AG10803 (cell line): Measurements from ENCODE around the gene TPST1.

Experiments used
- DNase-seq: peaks from one replicate; pipeline ENCODE4 v3.0.0; 2010; ENCODE audit warnings: low read depth
- H3K4me3 ChIP-seq: 2 replicates; pipeline ENCODE4 v1.5.1; 2011; ENCODE audit warnings: mild to moderate bottlenecking, low read length, control low read depth
- CTCF ChIP-seq: conservative IDR thresholded peaks from 2 replicates; pipeline ENCODE4 v1.5.1; 2011; ENCODE audit warnings: mild to moderate bottlenecking, low read length, control low read depth, inconsistent platforms

TPST1 gene

GRCh38 chr7:66206119-66206933 is 1.2 kb downstream of the TPST1 start:
- peak overlapping the region; percentile 95 for H3K4me3 ChIP-seq
- peak; percentile 39 for DNase-seq
- no peak for TF ChIP-seq CTCF

GRCh38 chr7:66206934-66207240 is 1.8 kb downstream of the TPST1 start:
- H3K4me3 ChIP-seq: peak overlapping the region; percentile 95
- TF ChIP-seq CTCF: no peak
- no peak for DNase-seq

GRCh38 chr7:66207540-66207939 is 2.4 kb downstream of the TPST1 start:
- no peak for DNase-seq
- no peak for TF ChIP-seq CTCF
- peak overlapping the region; percentile 95 for H3K4me3 ChIP-seq

GRCh38 chr7:66211429-66211828 is 6.3 kb downstream of the TPST1 start:
- peak; percentile 53 for DNase-seq
- TF ChIP-seq CTCF: no peak
- no peak overlapping the region for H3K4me3 ChIP-seq

GRCh38 chr7:66213637-66214036 is 8.5 kb downstream of the TPST1 start:
- TF ChIP-seq CTCF: no peak
- H3K4me3 ChIP-seq: no peak overlapping the region
- DNase-seq: peak; percentile 46

GRCh38 chr7:66216687-66217086 is 11.6 kb downstream of the TPST1 start:
- TF ChIP-seq CTCF: no peak

GRCh38 chr7:66219805-66220204 is 14.7 kb downstream of the TPST1 start:
- TF ChIP-seq CTCF: no peak
- H3K4me3 ChIP-seq: no peak overlapping the region
- DNase-seq: no peak

More at GRCh38 chr7:66216687-66217086, 11.6 kb downstream of the TPST1 start:
- DNase-seq: no peak
- H3K4me3 ChIP-seq: no peak overlapping the region
